GM19455 (cell line): Measurements from ENCODE around the gene WAPL.
"Not testable (repeated sequence)": the region's sequence is repeated elsewhere in the genome, so short reads cannot be mapped to it uniquely, and the experiment has no call there.

Experiments used
- ATAC-seq: cut with Tn5 transposase; IDR thresholded peaks from one replicate; pipeline ENCODE4 v1.9.1; 2021; ENCODE audit not compliant: unreplicated experiment

WAPL gene

DNA sequence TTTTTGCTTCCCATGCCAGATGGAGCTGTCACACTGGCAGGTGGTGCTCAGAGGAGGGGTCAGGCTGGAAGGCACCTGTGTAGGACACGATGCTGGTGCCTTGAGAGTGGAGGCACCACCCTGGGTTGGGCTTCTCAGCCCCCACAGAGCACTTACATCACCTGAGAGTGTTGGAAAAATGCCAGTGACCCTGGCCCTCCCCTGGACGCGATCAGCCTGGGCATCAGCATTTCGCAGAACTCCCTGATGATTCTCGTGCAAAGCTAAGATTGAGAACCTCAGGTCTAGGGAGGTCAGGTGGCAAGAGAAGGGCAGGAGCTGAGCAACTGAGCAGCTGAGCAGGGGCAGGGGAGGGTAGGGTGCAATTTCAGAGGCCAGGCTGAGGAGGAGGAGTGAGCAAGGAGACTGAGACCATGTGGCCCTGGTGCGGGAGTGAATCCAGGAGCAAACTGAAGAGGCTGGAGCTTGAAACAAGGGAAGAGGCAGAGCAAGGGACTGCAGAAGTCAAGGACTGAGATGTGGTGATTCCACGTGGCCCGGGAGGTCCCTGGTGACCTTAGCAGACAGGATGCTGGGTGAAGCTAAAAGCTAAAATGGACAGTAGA lies 130.3 kb downstream of the WAPL start:
- ATAC-seq: no peak

DNA sequence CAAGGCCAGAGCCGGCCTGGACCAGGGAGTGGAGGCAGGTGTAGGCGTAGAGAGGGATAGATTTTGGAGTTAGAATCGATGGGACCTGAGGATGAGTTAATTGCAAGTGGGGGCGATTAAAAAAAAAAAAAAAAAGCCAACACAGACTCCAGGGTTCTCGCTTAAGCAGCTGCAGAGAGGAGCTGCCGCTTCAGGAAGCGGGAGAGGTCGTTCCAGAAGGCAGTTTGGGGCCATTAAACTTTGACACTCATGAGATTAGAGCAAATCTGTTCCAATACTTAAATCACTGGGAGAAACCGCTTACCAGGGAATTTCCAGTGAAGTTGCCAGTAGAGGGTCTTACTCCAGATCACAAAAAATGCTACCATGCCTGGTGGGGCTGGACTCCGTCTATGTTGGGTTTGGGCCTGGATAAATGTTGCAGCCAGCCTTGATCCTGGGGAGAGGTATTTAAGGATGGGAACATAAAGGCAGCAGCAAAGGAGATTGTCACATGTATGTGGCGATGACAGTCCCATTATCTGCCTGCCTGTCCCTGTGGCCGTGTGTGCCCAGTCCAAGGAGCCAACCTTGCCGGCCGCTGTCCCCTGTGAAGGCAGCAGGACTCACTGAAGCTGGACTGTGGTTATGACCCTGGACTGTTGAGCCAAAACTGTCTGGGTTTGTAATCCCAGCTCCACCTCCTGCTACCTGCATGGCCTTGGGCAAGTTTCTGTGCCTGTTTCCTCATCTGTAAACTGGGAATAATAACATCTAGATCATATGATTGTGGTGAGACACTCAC lies 131.1 kb downstream of the WAPL start:
- no peak for ATAC-seq

DNA sequence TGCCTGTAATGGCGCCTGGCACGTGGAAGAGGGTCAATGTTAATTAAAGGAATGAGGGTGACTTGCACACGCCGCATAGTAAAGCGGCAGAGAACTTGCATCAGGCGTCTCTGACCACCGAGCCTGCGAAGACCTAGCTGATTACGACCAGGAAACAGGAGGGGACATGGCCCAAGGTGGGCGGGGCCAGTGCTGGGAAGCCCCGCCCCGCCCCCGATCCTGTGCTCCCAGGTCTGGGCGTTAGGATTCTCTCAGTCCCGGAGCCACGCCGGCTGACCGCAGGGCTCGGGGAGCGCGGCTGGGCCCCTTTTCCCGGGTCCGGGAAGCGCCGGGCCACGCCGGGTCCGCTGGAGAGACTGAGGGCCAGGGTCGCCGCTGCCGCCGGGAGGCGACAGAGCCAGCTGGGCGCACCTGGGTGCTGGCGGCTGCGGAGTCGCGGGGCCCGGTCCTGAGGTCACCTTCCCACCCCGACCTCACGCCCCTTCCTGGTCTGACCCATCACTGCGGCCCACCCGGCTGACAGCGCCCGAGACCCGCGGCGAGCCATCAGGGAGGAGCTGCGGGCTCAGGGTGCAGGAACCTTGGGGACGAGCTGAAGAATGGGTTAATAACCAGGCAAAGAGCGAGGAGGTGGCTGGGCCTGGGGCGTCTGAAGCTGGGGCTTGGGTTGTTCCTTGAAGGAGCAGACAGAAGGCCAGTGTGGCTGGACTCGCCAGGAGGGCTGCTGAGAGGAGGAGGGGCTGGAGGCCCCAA lies 132.0 kb downstream of the WAPL start:
- peak; percentile 48 for ATAC-seq

DNA sequence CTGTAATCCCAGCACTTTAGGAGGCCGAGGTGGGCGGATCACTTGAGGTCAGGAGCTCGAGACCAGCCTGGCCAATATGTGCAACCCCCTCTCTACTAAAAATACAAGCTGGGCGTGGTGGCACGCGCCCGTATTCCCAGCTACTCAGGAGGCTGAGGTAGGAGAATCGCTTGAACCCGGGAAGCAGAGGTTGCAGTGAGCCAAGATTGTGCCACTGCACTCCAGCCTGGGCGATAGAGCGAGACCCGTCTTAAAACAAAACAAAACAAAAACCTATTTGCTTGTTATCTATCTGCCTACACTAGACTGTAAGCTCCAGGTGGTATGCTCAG lies 132.5 kb downstream of the WAPL start:
- ATAC-seq: not testable (repeated sequence)

DNA sequence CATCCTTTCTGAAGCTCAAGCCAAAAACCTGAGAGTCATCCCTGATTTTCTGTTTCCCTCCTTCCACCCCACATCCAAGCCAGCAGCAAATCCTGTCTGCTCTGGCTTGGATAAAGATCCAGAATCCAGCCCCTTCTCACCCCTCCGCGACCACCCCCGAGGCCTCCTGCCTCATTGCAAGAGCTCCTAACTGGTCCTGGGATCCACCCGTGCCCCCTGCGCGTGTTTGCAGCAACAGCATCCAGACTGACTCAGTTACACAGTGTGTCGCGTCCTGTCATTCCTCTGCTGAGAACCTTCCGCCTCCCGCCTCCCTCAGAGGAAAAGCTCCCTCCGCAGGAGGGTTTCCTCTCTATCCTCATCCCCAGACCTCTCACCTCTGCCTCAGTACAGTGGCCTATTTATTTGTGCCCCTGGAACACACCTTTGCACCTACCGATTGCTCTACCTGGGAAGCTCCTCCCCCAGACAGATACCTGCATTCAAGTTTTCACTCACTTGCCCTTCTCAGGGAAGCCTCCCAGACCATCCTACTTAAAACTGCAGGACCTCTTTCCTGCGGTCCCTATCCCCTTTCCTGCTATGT lies 133.4 kb downstream of the WAPL start:
- no peak for ATAC-seq

DNA sequence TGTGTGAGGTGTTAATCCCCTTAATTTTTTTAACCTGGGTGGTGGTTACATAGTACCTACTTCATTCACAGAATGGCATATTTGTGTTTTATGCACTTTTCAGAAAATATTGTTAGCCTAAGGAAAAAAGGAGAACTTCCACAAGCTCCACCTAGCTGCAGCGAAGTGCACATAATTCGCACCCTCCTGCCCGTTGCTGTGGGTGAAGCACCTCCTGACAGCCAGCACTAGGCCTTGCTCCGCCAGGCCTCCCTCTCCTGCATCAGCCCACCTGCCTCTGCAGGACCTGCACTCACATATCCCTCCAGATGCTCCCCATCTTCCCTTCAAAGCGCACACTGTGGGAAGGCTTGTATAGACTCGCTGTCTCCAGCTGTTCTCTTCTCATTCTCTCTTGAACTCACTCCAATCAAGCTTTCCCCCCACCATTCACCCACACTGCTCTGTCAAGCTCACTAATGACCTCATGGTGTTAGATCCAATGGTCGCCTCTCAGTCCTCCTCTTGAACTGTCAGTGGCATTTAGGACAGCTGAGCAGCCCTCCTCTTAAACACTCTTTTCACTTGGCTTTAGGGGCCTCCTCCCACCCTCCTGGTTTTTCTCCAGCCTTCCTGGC lies 134.3 kb downstream of the WAPL start:
- ATAC-seq: no peak

DNA sequence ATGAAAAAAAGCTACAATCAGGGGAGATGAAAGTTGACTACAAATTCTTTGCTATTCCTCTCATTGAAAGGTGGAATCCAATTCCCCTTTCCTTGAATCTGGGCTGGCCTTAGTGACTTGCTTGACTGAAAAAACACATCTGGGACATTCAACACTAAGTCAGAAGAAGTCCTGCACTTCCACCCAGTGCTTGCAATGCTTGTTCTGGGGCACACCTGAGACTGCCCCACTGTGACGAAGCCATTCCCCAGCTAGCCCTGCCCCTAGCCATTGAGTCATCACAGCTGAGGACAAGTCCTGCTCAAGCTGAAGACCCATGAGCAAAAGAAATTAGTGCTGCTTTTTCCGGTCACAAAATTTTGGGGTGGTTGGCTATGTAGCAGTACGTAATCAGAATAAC lies 135.8 kb downstream of the WAPL start:
- no peak for ATAC-seq
